ENCODE measurements around the gene CCDC40.
A peak's percentile ranks its signal among the peaks of the same experiment; 100 is the strongest.
"Not testable (repeated sequence)": the region's sequence is repeated elsewhere in the genome, so short reads cannot be mapped to it uniquely, and the experiment has no call there.

Gene CCDC40

GRCh38 chr17:80035937-80036714, at the start of gene CCDC40:
CCDC40 (plus strand) TSS chr17:80036642; CDS start chr17:80036663, 21 bp downstream.
- DNase-seq, result peak; percentile 73

GRCh38 chr17:79987187-79987934, 49.1 kb upstream of the CCDC40 start:
- DNase-seq, result no peak

- DNase-seq, result no peak
Measured at GRCh38 chr17:79987935-79988184, 48.6 kb upstream of the CCDC40 start.

GRCh38 chr17:79988185-79988971, 48.1 kb upstream of the CCDC40 start:
- peak; percentile 72 for DNase-seq

- no peak for DNase-seq
Measured at GRCh38 chr17:79989106-79989835, 47.2 kb upstream of the CCDC40 start.

- DNase-seq, result no peak
Measured at GRCh38 chr17:79990051-79990592, 46.3 kb upstream of the CCDC40 start.

- DNase-seq, result no peak
Measured at GRCh38 chr17:79990704-79991103, 45.7 kb upstream of the CCDC40 start.

GRCh38 chr17:79991140-79991923, 45.1 kb upstream of the CCDC40 start:
- peak; percentile 77 for DNase-seq

- DNase-seq, result no peak
Measured at GRCh38 chr17:79991924-79992648, 44.4 kb upstream of the CCDC40 start.

GRCh38 chr17:79992649-79993389, 43.6 kb upstream of the CCDC40 start:
- no peak for DNase-seq

GRCh38 chr17:79993390-79994227, 42.8 kb upstream of the CCDC40 start:
- peak; percentile 90 for DNase-seq

- not testable (repeated sequence) for DNase-seq
Measured at GRCh38 chr17:79994228-79994569, 42.2 kb upstream of the CCDC40 start.

- no peak for DNase-seq
Measured at GRCh38 chr17:79994602-79995001, 41.8 kb upstream of the CCDC40 start.

GRCh38 chr17:79995696-79996095, 40.7 kb upstream of the CCDC40 start:
- DNase-seq, result no peak

GRCh38 chr17:79996291-79996690, 40.2 kb upstream of the CCDC40 start:
- DNase-seq, result no peak

- DNase-seq, result no peak
Measured at GRCh38 chr17:79997011-79997660, 39.3 kb upstream of the CCDC40 start.

GRCh38 chr17:80000136-80000535, 36.3 kb upstream of the CCDC40 start:
- no peak for DNase-seq

GRCh38 chr17:80000981-80001775, 35.3 kb upstream of the CCDC40 start:
- DNase-seq, result no peak
